ENCODE measurements around the gene SLC35F1.

The SLC35F1 gene

GRCh38 chr6:118206221-118206620 is 299.2 kb downstream of the SLC35F1 start:
- DNase-seq: no peak

- no peak for DNase-seq
Observed at GRCh38 chr6:118207947-118208346, 300.9 kb downstream of the SLC35F1 start.

- no peak for DNase-seq
Observed at GRCh38 chr6:118212451-118213173, 305.5 kb downstream of the SLC35F1 start.

- DNase-seq: no peak
Observed at GRCh38 chr6:118215269-118215668, 308.2 kb downstream of the SLC35F1 start.

- DNase-seq: no peak
Observed at GRCh38 chr6:118216751-118217150, 309.7 kb downstream of the SLC35F1 start.

GRCh38 chr6:118218156-118218555 is 311.1 kb downstream of the SLC35F1 start:
- DNase-seq: no peak

- no peak for DNase-seq
Observed at GRCh38 chr6:118220429-118221128, 313.5 kb downstream of the SLC35F1 start.

- no peak for DNase-seq
Observed at GRCh38 chr6:118223316-118223715, 316.3 kb downstream of the SLC35F1 start.

- DNase-seq: no peak
Observed at GRCh38 chr6:118228886-118229285, 321.8 kb downstream of the SLC35F1 start.

- no peak for DNase-seq
Observed at GRCh38 chr6:118240878-118241528, 333.9 kb downstream of the SLC35F1 start.

- no peak for DNase-seq
Observed at GRCh38 chr6:118246406-118246805, 339.3 kb downstream of the SLC35F1 start.

GRCh38 chr6:118248171-118248570 is 341.1 kb downstream of the SLC35F1 start:
- no peak for DNase-seq

GRCh38 chr6:118249680-118250079 is 342.6 kb downstream of the SLC35F1 start:
- no peak for DNase-seq

GRCh38 chr6:118252474-118252873 is 345.4 kb downstream of the SLC35F1 start:
- DNase-seq: no peak

- DNase-seq: no peak
Observed at GRCh38 chr6:118253741-118254140, 346.7 kb downstream of the SLC35F1 start.

- no peak for DNase-seq
Observed at GRCh38 chr6:118260833-118261232, 353.8 kb downstream of the SLC35F1 start.

- DNase-seq: no peak
Observed at GRCh38 chr6:118263921-118264486, 356.9 kb downstream of the SLC35F1 start.

- no peak for DNase-seq
Observed at GRCh38 chr6:118269659-118270058, 362.6 kb downstream of the SLC35F1 start.

GRCh38 chr6:118277631-118278030 is 370.6 kb downstream of the SLC35F1 start:
- DNase-seq: no peak

- no peak for DNase-seq
Observed at GRCh38 chr6:118280210-118280609, 373.1 kb downstream of the SLC35F1 start.

- no peak for DNase-seq
Observed at GRCh38 chr6:118281291-118281690, 374.2 kb downstream of the SLC35F1 start.

GRCh38 chr6:118283766-118284165 is 376.7 kb downstream of the SLC35F1 start:
- DNase-seq: no peak

GRCh38 chr6:118284736-118285360 is 377.8 kb downstream of the SLC35F1 start:
- no peak for DNase-seq

Data from activated gamma-delta T cell (primary cell).